HEK293 (cell line): ENCODE results near the gene TAS2R42.
A peak's percentile ranks its signal among the peaks of the same experiment; 100 is the strongest.

Experiments used
- BCL11A ChIP-seq: fragments of 450-650 bp; formaldehyde crosslinking; IDR thresholded peaks from 2 replicates; pipeline ENCODE4 v1.5.1; 2016; ENCODE audit warnings: low read depth, missing biosample characterization, missing genetic modification characterization
- BCL11B ChIP-seq: fragments of 450-650 bp; formaldehyde crosslinking; IDR thresholded peaks from 2 replicates; pipeline ENCODE4 v1.5.1; 2016; ENCODE audit warnings: low read depth, missing biosample characterization, missing genetic modification characterization
- GFI1B ChIP-seq: fragments of 450-650 bp; formaldehyde crosslinking; IDR thresholded peaks from 2 replicates; pipeline ENCODE4 v1.5.1; 2016; ENCODE audit warnings: missing biosample characterization, missing genetic modification characterization
- GLI4 ChIP-seq: fragments of 450-650 bp; formaldehyde crosslinking; IDR thresholded peaks from 2 replicates; pipeline ENCODE4 v1.5.1; 2016; ENCODE audit warnings: missing biosample characterization, missing genetic modification characterization
- KLF10 ChIP-seq: fragments of 450-650 bp; IDR thresholded peaks from 2 replicates; pipeline ENCODE4 v1.5.1; 2018; ENCODE audit warnings: missing biosample characterization, mild to moderate bottlenecking, missing genetic modification characterization
- KLF9 ChIP-seq: fragments of 450-650 bp; formaldehyde crosslinking; IDR thresholded peaks from 2 replicates; pipeline ENCODE4 v1.5.1; 2016; ENCODE audit warnings: missing biosample characterization, missing genetic modification characterization, low read depth
- MEIS1 ChIP-seq: sonication (generic); formaldehyde crosslinking; IDR thresholded peaks from 2 replicates; pipeline ENCODE4 v1.8.1; 2022; ENCODE audit warnings: missing genetic modification reagents, mild to moderate bottlenecking, borderline replicate concordance
- MZF1 ChIP-seq: fragments of 450-650 bp; formaldehyde crosslinking; IDR thresholded peaks from 2 replicates; pipeline ENCODE4 v1.5.1; 2017; ENCODE audit warnings: missing biosample characterization, missing genetic modification characterization, borderline replicate concordance
- OSR2 ChIP-seq: fragments of 450-650 bp; formaldehyde crosslinking; IDR thresholded peaks from 2 replicates; pipeline ENCODE4 v1.5.1; 2016; ENCODE audit warnings: missing biosample characterization, missing genetic modification characterization
- PATZ1 ChIP-seq: fragments of 450-650 bp; formaldehyde crosslinking; IDR thresholded peaks from 2 replicates; pipeline ENCODE4 v1.5.1; 2016; ENCODE audit warnings: missing biosample characterization, missing genetic modification characterization
- SCRT2 ChIP-seq: fragments of 450-650 bp; formaldehyde crosslinking; IDR thresholded peaks from 2 replicates; pipeline ENCODE4 v1.5.1; 2016; ENCODE audit warnings: missing biosample characterization, missing genetic modification characterization
- TRIM28 ChIP-seq: IDR thresholded peaks from 2 replicates; pipeline ENCODE4 v1.6.1; 2011; ENCODE audit warnings: low read length, control low read depth, borderline replicate concordance
- YY2 ChIP-seq: fragments of 450-650 bp; formaldehyde crosslinking; IDR thresholded peaks from 2 replicates; pipeline ENCODE4 v1.5.1; 2016; ENCODE audit warnings: missing biosample characterization, missing genetic modification characterization
- ZBTB20 ChIP-seq: fragments of 450-650 bp; formaldehyde crosslinking; IDR thresholded peaks from 2 replicates; pipeline ENCODE4 v1.5.1; 2016; ENCODE audit warnings: missing biosample characterization, missing genetic modification characterization
- ZBTB48 ChIP-seq: fragments of 450-650 bp; formaldehyde crosslinking; IDR thresholded peaks from 2 replicates; pipeline ENCODE4 v1.5.1; 2016; ENCODE audit warnings: missing biosample characterization, missing genetic modification characterization
- ZFP41 ChIP-seq: fragments of 450-650 bp; formaldehyde crosslinking; IDR thresholded peaks from 2 replicates; pipeline ENCODE4 v1.5.1; 2016; ENCODE audit warnings: missing biosample characterization, missing genetic modification characterization, borderline replicate concordance
- ZNF10 ChIP-seq: fragments of 450-650 bp; formaldehyde crosslinking; IDR thresholded peaks from 2 replicates; pipeline ENCODE4 v1.5.1; 2017; ENCODE audit warnings: missing biosample characterization, missing genetic modification characterization
- ZNF174 ChIP-seq: fragments of 450-650 bp; formaldehyde crosslinking; IDR thresholded peaks from 2 replicates; pipeline ENCODE4 v1.5.0; 2017; ENCODE audit warnings: missing biosample characterization, mild to moderate bottlenecking, missing genetic modification characterization
- ZNF184 ChIP-seq: fragments of 450-650 bp; IDR thresholded peaks from 2 replicates; pipeline ENCODE4 v1.5.1; 2018; ENCODE audit warnings: missing biosample characterization, mild to moderate bottlenecking, missing genetic modification characterization
- ZNF2 ChIP-seq: fragments of 450-650 bp; formaldehyde crosslinking; IDR thresholded peaks from 2 replicates; pipeline ENCODE4 v1.5.1; 2016; ENCODE audit warnings: missing biosample characterization, missing genetic modification characterization
- ZNF202 ChIP-seq: fragments of 450-650 bp; formaldehyde crosslinking; IDR thresholded peaks from 2 replicates; pipeline ENCODE4 v1.5.1; 2016; ENCODE audit warnings: missing biosample characterization, missing genetic modification characterization, borderline replicate concordance
- ZNF239 ChIP-seq: fragments of 450-650 bp; formaldehyde crosslinking; IDR thresholded peaks from 2 replicates; pipeline ENCODE4 v1.5.1; 2016; ENCODE audit warnings: missing biosample characterization, missing genetic modification characterization
- ZNF280C ChIP-seq: fragments of 450-650 bp; formaldehyde crosslinking; IDR thresholded peaks from 2 replicates; pipeline ENCODE4 v1.5.1; 2016; ENCODE audit warnings: missing biosample characterization, missing genetic modification characterization
- ZNF48 ChIP-seq: fragments of 450-650 bp; formaldehyde crosslinking; IDR thresholded peaks from 2 replicates; pipeline ENCODE4 v1.5.1; 2016; ENCODE audit warnings: missing biosample characterization, missing genetic modification characterization
- ZNF544 ChIP-seq: fragments of 450-650 bp; formaldehyde crosslinking; IDR thresholded peaks from 2 replicates; pipeline ENCODE4 v1.5.0; 2017; ENCODE audit warnings: missing biosample characterization, missing genetic modification characterization
- ZNF549 ChIP-seq: fragments of 450-650 bp; IDR thresholded peaks from 2 replicates; pipeline ENCODE4 v1.5.1; 2018; ENCODE audit warnings: missing biosample characterization, missing genetic modification characterization, mild to moderate bottlenecking, inconsistent platforms, moderate library complexity
- ZNF555 ChIP-seq: fragments of 450-650 bp; formaldehyde crosslinking; conservative IDR thresholded peaks from 2 replicates; pipeline ENCODE4 v1.5.1; 2017; ENCODE audit warnings: missing biosample characterization, mild to moderate bottlenecking, missing genetic modification characterization, inconsistent platforms
- ZNF571 ChIP-seq: fragments of 450-650 bp; formaldehyde crosslinking; IDR thresholded peaks from 2 replicates; pipeline ENCODE4 v1.5.0; 2017; ENCODE audit warnings: missing biosample characterization, missing genetic modification characterization
- ZNF639 ChIP-seq: fragments of 450-650 bp; formaldehyde crosslinking; IDR thresholded peaks from 2 replicates; pipeline ENCODE4 v1.5.1; 2016; ENCODE audit warnings: missing biosample characterization, missing genetic modification characterization
- ZNF777 ChIP-seq: fragments of 450-650 bp; formaldehyde crosslinking; IDR thresholded peaks from 2 replicates; pipeline ENCODE4 v1.5.1; 2017; ENCODE audit warnings: missing biosample characterization, missing genetic modification characterization, borderline replicate concordance
- ZNF837 ChIP-seq: fragments of 450-650 bp; formaldehyde crosslinking; IDR thresholded peaks from 2 replicates; pipeline ENCODE4 v1.5.1; 2016; ENCODE audit warnings: missing biosample characterization, missing genetic modification characterization
- TF ChIP-seq, protein P1 (sequence below): fragments of 450-650 bp; formaldehyde crosslinking; IDR thresholded peaks from 2 replicates; pipeline ENCODE4; 2016; ENCODE audit warnings: missing biosample characterization, missing genetic modification characterization
- TF ChIP-seq, protein P2 (sequence below): fragments of 450-650 bp; formaldehyde crosslinking; optimal IDR thresholded peaks from 2 replicates; pipeline ENCODE3; 2016; ENCODE audit warnings: missing biosample characterization, mild to moderate bottlenecking, missing genetic modification characterization

The TAS2R42 gene

DNA sequence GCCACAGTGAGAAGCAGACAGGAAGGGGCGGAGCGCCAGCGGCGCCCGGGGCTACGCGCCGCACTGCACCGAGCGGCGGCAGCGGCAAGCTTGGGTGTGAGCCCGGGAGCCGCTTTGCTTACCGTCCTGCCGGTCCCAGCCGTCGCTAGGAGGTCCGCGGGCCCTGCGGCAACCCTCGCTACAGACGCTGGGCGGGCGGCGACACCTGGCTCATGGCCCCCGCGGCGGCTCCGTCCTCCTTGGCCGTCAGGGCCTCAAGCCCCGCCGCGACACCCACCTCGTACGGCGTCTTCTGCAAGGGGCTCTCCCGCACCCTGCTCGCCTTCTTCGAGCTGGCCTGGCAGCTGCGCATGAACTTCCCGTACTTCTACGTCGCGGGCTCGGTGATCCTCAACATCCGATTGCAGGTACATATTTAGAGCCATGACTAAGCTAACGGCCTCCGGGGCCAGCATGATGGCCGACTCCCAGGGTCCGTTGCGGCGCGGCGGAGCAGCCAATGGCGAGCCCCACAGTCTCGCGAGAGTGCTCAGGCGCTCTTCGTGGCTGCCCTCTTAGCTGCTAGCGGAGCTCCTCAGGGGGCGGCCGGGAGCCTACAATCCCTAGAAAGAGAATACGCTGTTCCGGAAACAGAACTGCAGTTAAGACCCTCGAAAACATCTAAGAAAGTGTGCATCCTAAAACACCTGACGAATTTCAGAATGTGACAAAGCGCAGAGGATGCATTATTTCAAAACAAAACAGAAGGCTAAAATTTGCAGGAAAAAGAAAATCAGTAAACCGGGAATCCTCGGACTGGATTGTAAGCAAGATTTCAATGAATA is 15.4 kb downstream of the TAS2R42 start, which contains the start of gene SMIM10L1 (continued):
- TF ChIP-seq, protein P1, sequence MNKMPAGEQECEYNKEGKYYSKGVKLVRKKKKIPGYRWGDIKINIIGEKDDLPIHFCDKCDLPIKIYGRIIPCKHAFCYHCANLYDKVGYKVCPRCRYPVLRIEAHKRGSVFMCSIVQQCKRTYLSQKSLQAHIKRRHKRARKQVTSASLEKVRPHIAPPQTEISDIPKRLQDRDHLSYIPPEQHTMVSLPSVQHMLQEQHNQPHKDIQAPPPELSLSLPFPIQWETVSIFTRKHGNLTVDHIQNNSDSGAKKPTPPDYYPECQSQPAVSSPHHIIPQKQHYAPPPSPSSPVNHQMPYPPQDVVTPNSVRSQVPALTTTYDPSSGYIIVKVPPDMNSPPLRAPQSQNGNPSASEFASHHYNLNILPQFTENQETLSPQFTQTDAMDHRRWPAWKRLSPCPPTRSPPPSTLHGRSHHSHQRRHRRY (tag by site-specific recombination), result no peak
- TF ChIP-seq ZNF2 (tag by site-specific recombination), result peak; percentile 80; the same call in 1 of the 2 replicates
- TF ChIP-seq GFI1B (tag by site-specific recombination), result no peak
- TF ChIP-seq ZBTB48 (tag by site-specific recombination), result peak; percentile 42; the same call in 1 of the 2 replicates
- TF ChIP-seq ZNF239, result no peak
- TF ChIP-seq OSR2 (tag by site-specific recombination), result no peak; the same call in 1 of the 2 replicates
- no peak for TF ChIP-seq ZNF174 (tag by site-specific recombination)
- no peak for TF ChIP-seq ZNF549 (tag by site-specific recombination)
- no peak for TF ChIP-seq ZNF571 (tag by site-specific recombination)
- peak; percentile 91 for TF ChIP-seq ZBTB20 (tag by site-specific recombination)
- no peak for TF ChIP-seq MZF1 (tag by site-specific recombination)
- no peak for TF ChIP-seq TRIM28
- 0 out of 2 replicates have a peak, but pooled peaks have one; percentile 32 for TF ChIP-seq ZNF639 (tag by site-specific recombination)
- TF ChIP-seq KLF9 (tag by site-specific recombination), result peak; percentile 59
- TF ChIP-seq, protein P2, sequence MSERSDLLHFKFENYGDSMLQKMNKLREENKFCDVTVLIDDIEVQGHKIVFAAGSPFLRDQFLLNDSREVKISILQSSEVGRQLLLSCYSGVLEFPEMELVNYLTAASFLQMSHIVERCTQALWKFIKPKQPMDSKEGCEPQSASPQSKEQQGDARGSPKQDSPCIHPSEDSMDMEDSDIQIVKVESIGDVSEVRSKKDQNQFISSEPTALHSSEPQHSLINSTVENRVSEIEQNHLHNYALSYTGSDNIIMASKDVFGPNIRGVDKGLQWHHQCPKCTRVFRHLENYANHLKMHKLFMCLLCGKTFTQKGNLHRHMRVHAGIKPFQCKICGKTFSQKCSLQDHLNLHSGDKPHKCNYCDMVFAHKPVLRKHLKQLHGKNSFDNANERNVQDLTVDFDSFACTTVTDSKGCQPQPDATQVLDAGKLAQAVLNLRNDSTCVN (tag by site-specific recombination), result peak; percentile 57
- TF ChIP-seq GLI4, result 0 out of 2 replicates have a peak, but pooled peaks have one; percentile 66
- no peak; the same call in 1 of the 2 replicates for TF ChIP-seq ZNF184 (tag by site-specific recombination)
- TF ChIP-seq ZNF837 (tag by site-specific recombination), result no peak
- no peak; the same call in 1 of the 2 replicates for TF ChIP-seq KLF10
- no peak for TF ChIP-seq BCL11B
- 0 out of 2 replicates have a peak, but pooled peaks have one; percentile 40 for TF ChIP-seq SCRT2 (tag by site-specific recombination)
- TF ChIP-seq ZNF544 (tag by site-specific recombination), result no peak
- no peak for TF ChIP-seq ZFP41 (tag by site-specific recombination)
- no peak for TF ChIP-seq ZNF280C (tag by site-specific recombination)
- peak; percentile 96 for TF ChIP-seq YY2 (tag by site-specific recombination)
- no peak for TF ChIP-seq BCL11A (tag by site-specific recombination)
- TF ChIP-seq ZNF555 (tag by site-specific recombination), result no peak
- no peak for TF ChIP-seq ZNF202
- peak; percentile 6; the same call in 1 of the 2 replicates for TF ChIP-seq ZNF10 (tag by site-specific recombination)
- TF ChIP-seq PATZ1 (tag by site-specific recombination), result peak; percentile 55; the same call in 1 of the 2 replicates
- TF ChIP-seq MEIS1 (CRISPR knock-in tag), result no peak
- TF ChIP-seq ZNF777, result 0 out of 2 replicates have a peak, but pooled peaks have one; percentile 13
- TF ChIP-seq ZNF48, result no peak
